ENCODE data around the gene MAP4K3. TPM values are rescaled to one million over a fixed set of nuclear protein-coding genes. Genes with fewer than 3 reads are reported as not detected.
A peak's percentile ranks its signal among the peaks of the same experiment; 100 is the strongest.

MAP4K3 gene
- total RNA-seq, 6 experiments from 2014 or later: 28.7 to 34.4 (median 30.7) TPM

GRCh38 chr2:39407516-39408296 is 29.4 kb downstream of the MAP4K3 start:
- Mint-ChIP-seq H3K36me3 (ENCODE audit: low read depth) (peaks cover 17% of the 10 kb centered on the region), H3K27ac (peak overlapping the region; percentile 96)
- no peak for DNase-seq

GRCh38 chr2:39405364-39405763 is 31.7 kb downstream of the MAP4K3 start:
- Mint-ChIP-seq H3K36me3 (ENCODE audit: low read depth) (peaks cover 17% of the 10 kb centered on the region), H3K4me3 (no peak overlapping the region), H3K9me3 (no peaks in the 10 kb centered on the region), H3K4me1 (ENCODE audit: low read depth) (peaks cover 91% of the 10 kb centered on the region), H3K27ac (no peak overlapping the region), H3K27me3 (ENCODE audit: insufficient read depth) (no peaks in the 10 kb centered on the region; the same call in 1 of the 2 replicates)
- no peak for DNase-seq
- TF ChIP-seq, protein P1, sequence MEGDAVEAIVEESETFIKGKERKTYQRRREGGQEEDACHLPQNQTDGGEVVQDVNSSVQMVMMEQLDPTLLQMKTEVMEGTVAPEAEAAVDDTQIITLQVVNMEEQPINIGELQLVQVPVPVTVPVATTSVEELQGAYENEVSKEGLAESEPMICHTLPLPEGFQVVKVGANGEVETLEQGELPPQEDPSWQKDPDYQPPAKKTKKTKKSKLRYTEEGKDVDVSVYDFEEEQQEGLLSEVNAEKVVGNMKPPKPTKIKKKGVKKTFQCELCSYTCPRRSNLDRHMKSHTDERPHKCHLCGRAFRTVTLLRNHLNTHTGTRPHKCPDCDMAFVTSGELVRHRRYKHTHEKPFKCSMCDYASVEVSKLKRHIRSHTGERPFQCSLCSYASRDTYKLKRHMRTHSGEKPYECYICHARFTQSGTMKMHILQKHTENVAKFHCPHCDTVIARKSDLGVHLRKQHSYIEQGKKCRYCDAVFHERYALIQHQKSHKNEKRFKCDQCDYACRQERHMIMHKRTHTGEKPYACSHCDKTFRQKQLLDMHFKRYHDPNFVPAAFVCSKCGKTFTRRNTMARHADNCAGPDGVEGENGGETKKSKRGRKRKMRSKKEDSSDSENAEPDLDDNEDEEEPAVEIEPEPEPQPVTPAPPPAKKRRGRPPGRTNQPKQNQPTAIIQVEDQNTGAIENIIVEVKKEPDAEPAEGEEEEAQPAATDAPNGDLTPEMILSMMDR (IDR thresholded peaks at IDR 0.05): no peak

More at GRCh38 chr2:39407516-39408296, 29.4 kb downstream of the MAP4K3 start:
- no peaks in the 10 kb centered on the region for H3K9me3 Mint-ChIP-seq
- H3K4me3 Mint-ChIP-seq: peak overlapping the region; percentile 56; the same call in 1 of the 2 replicates
- H3K4me1 Mint-ChIP-seq (ENCODE audit: low read depth): peaks cover 97% of the 10 kb centered on the region
- TF ChIP-seq, protein P1 (IDR thresholded peaks at IDR 0.05): no peak
- H3K27me3 Mint-ChIP-seq (ENCODE audit: insufficient read depth): no peaks in the 10 kb centered on the region

DNA sequence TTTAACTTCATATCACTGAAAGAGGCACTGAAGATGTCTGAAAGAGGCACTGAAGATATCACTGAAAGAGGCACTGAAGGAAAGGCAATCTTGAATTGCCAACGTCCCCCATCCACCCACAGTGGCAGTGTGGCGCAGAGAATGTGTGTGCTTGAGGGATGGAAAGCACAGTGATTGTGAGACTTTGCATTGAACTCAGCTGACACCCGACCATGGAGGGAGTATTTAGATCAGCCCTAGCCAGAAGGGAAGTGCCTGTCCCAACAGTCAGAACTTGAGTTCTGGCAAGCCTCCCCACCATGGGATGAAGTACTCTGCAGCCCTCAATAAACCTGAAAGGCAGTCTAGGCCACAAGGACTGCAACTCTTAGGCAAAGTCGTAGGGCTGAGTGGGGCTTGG is 33.8 kb downstream of the MAP4K3 start:
- Mint-ChIP-seq H3K36me3 (ENCODE audit: low read depth) (peaks cover 17% of the 10 kb centered on the region), H3K4me1 (ENCODE audit: low read depth) (peaks cover 87% of the 10 kb centered on the region), H3K27me3 (ENCODE audit: insufficient read depth) (no peaks in the 10 kb centered on the region; the same call in 1 of the 2 replicates), H3K27ac (peak overlapping the region; percentile 21; the same call in 1 of the 2 replicates), H3K4me3 (no peak overlapping the region), H3K9me3 (no peaks in the 10 kb centered on the region)
- no peak for DNase-seq
- TF ChIP-seq, protein P1 (IDR thresholded peaks at IDR 0.05): no peak

- H3K27me3 Mint-ChIP-seq (ENCODE audit: insufficient read depth): no peaks in the 10 kb centered on the region; the same call in 1 of the 2 replicates
- no peak for DNase-seq
- no peak overlapping the region for H3K4me3 Mint-ChIP-seq
- no peaks in the 10 kb centered on the region for H3K9me3 Mint-ChIP-seq
- H3K36me3 Mint-ChIP-seq (ENCODE audit: low read depth): peaks cover 17% of the 10 kb centered on the region
- H3K27ac Mint-ChIP-seq: no peak overlapping the region
- H3K4me1 Mint-ChIP-seq (ENCODE audit: low read depth): peaks cover 73% of the 10 kb centered on the region
- TF ChIP-seq, protein P1 (IDR thresholded peaks at IDR 0.05): no peak
Observed at GRCh38 chr2:39401319-39401718, 35.8 kb downstream of the MAP4K3 start.

- Mint-ChIP-seq H3K4me3 (no peak overlapping the region), H3K9me3 (no peaks in the 10 kb centered on the region), H3K4me1 (ENCODE audit: low read depth) (peaks cover 73% of the 10 kb centered on the region), H3K27ac (peak overlapping the region; percentile 45; the same call in 1 of the 2 replicates), H3K36me3 (ENCODE audit: low read depth) (peaks cover 12% of the 10 kb centered on the region), H3K27me3 (ENCODE audit: insufficient read depth) (no peaks in the 10 kb centered on the region; the same call in 1 of the 2 replicates)
- no peak for DNase-seq
- TF ChIP-seq, protein P1 (IDR thresholded peaks at IDR 0.05): no peak
Observed at GRCh38 chr2:39399570-39399969, 37.5 kb downstream of the MAP4K3 start.

Data from HFFc6 (cell line).